SK-N-DZ (cell line): ENCODE data around the gene TMEM132A.

Experiments used
- DNase-seq: peaks from one replicate; pipeline ENCODE4 v3.0.0-alpha.2; 2015; ENCODE audit warnings: low spot score

TMEM132A gene

GRCh38 chr11:60937144-60937527, 12.9 kb downstream of the TMEM132A start:
- no peak for DNase-seq

- DNase-seq: no peak
Observed at GRCh38 chr11:60937811-60938210, 13.6 kb downstream of the TMEM132A start.

GRCh38 chr11:60938500-60938899, 14.2 kb downstream of the TMEM132A start:
- DNase-seq: no peak

DNA sequence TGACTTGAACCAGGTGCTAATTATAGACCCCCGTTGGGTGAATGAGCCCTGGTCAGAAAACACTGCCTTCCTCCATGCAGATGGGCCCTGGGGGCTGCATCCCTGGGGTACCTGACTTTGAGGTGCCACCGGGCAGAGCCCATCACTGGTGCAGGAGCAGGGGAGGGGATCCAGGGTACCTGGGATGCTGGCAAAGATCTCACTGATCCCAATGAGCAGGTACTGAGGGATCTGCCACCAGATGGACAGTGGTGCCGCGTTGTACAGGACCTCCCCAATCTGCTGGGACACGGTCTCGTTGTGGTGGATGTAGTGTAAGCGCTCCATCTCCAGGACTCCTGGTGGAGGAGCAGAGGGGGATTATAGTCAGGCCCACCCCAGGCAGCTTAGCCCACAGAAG, 15.0 kb downstream of the TMEM132A start:
- DNase-seq: no peak

- DNase-seq: no peak
Observed at GRCh38 chr11:60939855-60940254, 15.6 kb downstream of the TMEM132A start.

DNA sequence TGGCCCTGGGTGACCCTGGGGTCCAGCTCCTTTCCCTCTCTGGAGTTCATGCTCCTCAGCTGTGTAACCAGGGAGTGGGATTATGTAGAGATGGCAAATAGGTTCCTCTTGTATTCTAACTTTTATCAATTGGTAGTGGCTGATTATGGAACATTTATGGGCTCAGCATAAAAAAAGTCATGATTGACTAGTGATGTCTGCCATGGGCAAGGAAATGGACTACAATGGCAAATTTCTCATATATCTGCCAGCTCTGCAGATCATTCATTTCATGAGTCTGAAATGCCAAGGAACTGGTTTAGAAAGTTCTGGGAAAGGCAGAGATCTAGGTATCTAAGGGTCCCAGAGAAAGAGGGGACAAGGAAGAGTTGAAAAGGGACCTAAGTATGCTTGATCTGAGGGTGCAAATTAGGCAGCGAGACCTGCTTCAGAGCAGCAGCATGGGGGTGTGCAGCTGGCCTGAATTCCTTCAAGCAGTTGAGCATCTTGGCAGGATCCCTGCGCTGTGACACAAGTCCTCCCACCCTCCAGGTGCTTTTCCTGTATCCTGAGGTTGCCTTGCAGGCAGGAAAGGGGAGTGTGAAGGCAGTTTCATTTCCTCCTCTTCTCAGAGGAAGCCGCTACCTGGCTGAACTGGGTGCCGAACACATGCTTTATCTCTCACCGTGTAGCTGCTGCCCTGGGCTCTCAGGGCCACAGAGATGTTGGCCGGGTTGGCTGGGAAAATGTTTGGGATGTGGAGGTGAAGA, 17.3 kb downstream of the TMEM132A start:
- no peak for DNase-seq

GRCh38 chr11:60942219-60942618, 18.0 kb downstream of the TMEM132A start:
- no peak for DNase-seq

GRCh38 chr11:60942970-60943565, 18.8 kb downstream of the TMEM132A start:
- no peak for DNase-seq

DNA sequence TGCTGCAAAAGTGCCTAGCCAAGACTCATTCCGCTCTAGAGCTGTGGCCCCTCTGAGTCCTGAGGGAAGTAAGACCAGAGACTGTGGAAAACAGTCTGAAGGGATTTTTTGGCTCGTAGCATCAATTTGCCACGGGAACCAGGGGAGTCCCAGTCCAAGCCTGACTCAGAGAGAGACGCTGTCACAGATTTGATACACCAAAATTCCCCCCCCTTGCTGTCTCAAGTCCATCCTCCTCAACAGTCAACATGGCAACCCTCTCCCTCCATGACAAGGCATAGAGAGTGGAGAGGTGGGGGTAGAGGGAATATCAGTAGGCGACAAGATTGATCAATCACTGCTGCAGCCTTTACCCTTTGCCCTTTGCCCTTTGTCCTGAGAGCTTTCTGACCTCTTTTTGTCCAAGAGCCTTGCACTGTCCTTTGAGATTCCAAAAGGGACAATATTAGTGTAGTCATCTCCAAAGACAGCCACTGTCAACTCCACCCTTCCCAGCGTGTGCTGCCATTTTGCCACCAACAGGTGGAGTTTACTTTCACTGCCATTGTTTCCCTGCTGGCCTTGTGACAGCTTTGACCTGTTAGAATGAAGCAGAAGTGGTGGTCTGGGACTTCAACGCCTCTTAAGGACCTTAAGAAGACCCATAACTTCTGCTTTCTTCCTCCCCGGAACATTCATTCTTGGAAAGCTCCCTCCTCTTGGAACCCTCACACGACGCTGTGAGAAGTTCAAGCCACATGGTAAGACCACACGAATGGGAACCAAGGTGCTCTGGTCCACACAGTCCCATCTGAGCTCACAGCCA, 20.4 kb downstream of the TMEM132A start:
- DNase-seq: no peak

DNA sequence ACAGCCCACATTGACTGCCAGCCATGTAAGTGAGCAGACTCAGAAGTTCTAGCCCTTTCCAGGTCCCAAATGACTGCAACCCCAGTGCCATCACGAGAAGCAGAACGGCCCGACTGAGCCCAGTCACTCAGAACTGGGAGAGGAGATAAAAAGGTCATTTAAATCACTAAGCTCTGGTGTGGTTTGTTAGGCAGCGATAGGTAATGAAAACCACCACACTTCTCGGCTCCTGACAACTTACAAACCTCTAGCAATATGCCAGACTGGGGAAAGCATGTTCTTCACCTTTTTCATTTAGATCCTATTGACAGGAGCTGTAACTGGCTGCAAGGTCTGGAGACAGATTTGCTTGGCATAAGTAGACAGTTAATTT, 21.0 kb downstream of the TMEM132A start:
- DNase-seq: no peak

GRCh38 chr11:60946601-60947264, 22.5 kb downstream of the TMEM132A start:
- DNase-seq: no peak

DNA sequence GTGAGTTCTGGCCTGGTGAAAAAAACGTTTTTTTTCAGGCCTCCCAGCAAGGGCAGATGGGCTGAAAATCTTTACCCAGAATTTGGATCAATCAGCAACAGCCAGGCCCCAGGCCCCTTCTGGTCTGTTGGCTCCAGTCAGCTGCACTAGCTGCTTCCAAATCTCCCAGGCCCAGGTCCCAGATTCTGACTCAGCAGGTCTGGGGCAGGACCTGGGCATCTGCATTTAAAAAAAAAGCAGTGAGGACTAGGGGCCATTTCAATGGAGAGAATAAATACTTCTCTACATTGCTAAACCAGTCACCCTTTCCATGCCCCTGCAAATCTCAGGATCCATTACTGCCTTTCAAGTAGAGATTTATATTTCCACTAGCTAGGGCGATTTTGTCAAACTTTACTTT, 23.4 kb downstream of the TMEM132A start:
- no peak for DNase-seq

DNA sequence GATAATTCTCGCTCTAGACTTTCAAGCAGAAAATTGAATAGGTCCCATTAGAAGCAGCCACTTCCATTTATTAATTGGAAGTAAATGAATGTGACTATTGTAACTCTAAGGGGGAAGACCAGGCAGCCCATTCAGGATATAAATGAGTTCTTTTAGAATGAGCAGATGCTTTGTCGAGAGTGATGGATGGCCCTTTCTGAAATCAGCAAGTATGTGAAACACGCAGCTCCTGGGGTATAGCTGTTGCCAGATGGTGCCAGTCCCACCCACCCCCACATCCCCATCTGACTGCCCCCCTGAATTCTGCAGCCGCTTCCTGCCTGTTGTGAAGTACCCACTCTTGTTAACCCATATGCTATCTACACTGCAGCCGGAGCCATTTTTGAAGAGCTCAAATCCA, 24.0 kb downstream of the TMEM132A start:
- DNase-seq: no peak

DNA sequence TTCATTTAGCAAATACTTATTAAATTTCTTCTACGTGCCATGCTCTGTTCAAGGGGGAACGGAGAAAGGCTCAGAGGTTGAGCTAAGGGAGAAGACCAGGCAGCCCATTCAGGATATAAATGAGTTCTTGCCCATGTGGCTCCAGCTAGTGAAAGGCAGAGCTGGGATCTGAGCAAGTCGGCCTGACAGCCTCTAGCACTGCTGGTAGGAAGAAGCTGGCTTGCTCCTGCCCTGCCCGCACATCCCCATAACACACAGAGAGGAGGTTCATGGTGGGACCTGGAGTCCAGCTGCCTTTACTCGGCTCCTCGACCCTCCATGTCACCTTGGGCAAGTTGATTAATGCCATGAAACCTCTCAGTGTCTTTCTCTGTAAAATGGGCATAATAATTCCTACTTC, 25.8 kb downstream of the TMEM132A start:
- no peak for DNase-seq

- DNase-seq: no peak
Observed at GRCh38 chr11:60950933-60951605, 26.8 kb downstream of the TMEM132A start.

GRCh38 chr11:60951606-60951903, 27.3 kb downstream of the TMEM132A start:
- no peak for DNase-seq

- DNase-seq: no peak
Observed at GRCh38 chr11:60951904-60952741, 27.9 kb downstream of the TMEM132A start, which contains the start of gene SLC15A3. Gene SLC15A3, minus strand, starts transcription at chr11:60952176. Its CDS starts 625 bp downstream, at chr11:60951551.

DNA sequence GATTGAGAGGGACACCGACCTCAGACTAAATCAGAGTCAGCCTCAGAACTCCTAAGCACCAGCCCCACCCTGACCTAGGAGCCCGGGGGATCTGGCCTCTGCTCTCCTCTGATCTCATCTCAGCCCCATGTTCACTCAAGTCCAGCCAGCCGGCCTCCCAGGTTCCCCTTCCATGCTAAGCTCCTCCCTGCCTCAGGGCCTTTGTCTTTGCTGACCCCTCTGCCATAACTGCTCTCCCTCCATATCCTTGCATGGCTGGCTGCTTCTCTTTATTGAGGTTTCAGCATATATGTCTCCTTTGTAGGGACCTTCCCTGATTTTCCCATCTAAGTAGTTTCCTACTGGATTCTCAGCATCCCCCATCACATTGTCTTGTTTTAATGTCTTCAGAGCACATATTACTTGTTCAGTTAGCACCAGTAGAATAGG, 28.5 kb downstream of the TMEM132A start:
- no peak for DNase-seq

DNA sequence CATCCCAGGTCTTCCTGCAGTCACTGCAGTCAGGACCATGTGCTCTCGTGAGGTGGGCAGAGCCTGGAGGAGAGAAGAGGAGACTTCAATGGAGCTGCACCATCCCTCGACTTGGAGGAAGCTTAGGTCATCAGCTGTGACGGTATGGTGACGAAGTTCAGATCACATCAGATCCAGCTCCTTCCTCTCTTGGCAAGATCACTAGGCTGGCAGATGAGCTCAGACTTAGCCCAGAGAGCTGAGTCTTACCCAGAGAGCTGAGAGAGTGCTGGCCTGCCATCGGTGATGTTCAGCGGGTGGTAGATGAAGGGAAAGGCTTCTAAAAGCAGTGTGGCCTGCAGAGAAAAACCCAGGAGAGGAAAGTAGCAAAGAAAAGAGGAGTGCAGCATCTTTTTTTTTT, 29.5 kb downstream of the TMEM132A start:
- DNase-seq: no peak

GRCh38 chr11:60954421-60954820, 30.2 kb downstream of the TMEM132A start:
- no peak for DNase-seq

DNA sequence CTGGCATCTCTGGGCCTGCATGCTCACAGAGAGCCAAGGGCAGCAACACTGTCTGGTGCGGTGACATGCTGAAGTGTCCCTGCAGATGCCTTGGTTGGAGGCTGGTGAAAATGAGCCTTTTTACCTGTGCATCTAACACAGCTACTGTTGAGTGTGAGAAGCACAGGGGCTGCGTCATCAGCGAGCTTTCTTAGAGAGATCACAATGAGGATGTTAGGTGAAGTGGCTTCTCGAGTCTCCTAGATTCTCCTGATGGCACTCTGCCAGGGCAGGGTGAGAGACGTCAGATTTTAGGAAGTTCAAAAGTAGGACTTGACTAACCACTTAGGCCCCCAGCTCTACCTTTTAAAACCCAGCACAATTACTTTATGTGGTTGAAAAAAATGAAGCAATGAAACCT, 31.3 kb downstream of the TMEM132A start:
- no peak for DNase-seq
